Psoas muscle (tissue), 8 donors: Measurements from ENCODE around the gene TCL1A. TPM values are rescaled to one million over a fixed set of nuclear protein-coding genes. Genes with fewer than 3 reads are reported as not detected.
"Not testable (repeated sequence)": the region's sequence is repeated elsewhere in the genome, so short reads cannot be mapped to it uniquely, and the experiment has no call there.

ENCODE experiments used
- ATAC-seq, 4 donors: fragments of 200-7000 bp; cut with Tn5 transposase; one replicate each; pipeline ENCODE4 v1.9.1; 2020; ENCODE audit warnings: moderate library complexity in 3 of 4, mild to moderate bottlenecking in 2 of 4
- DNase-seq, 2 donors: peaks; one replicate each; pipeline ENCODE4 v3.0.0-alpha.2; 2020
- H3K27ac ChIP-seq: fragments of 200-600 bp; one replicate; pipeline ENCODE4 v1.8.0; 2022
- H3K27me3 ChIP-seq, 3 donors: fragments of 200-600 bp in 1 of 3; one replicate each; pipeline versions ENCODE4 v1.6.1 to v1.8.0; 2013 to 2022; ENCODE audit warnings: low read length in 2 of 3, mild to moderate bottlenecking in 2 of 3, moderate library complexity in 1 of 3; ENCODE audit not compliant: insufficient read depth in 3 of 3
- H3K36me3 ChIP-seq, 2 donors: fragments of 200-600 bp in 1 of 2; one replicate each; pipeline versions ENCODE4 v1.6.1 to v1.8.0; 2013 to 2022; ENCODE audit warnings: low read depth in 1 of 2, mild to moderate bottlenecking in 1 of 2, moderate library complexity in 1 of 2; ENCODE audit not compliant: insufficient read depth in 1 of 2
- H3K4me1 ChIP-seq: fragments of 200-600 bp; one replicate; pipeline ENCODE4 v1.8.0; 2022
- H3K4me3 ChIP-seq: fragments of 200-600 bp; one replicate; pipeline ENCODE4 v1.8.0; 2022; ENCODE audit warnings: mild to moderate bottlenecking
- H3K9me3 ChIP-seq: fragments of 200-600 bp; one replicate; pipeline ENCODE4 v1.8.0; 2022
- WGBS, 3 donors: extraction: QIAGEN DNeasy Blood & Tissue Kit; methylation state at CpG; one replicate each; pipeline versions ENCODE4 v1.1.6 to v1.1.7; 2013; 5-methylcytosine and 5-hydroxymethylcytosine counted together
- intact Hi-C, 2 donors: fragments of 100-400 bp; cut with DNase I; formaldehyde crosslinking; loops; one replicate each; pipeline versions ENCODE4 v1.11.0 to v1.14.2; 2022
- polyA plus RNA-seq, 3 donors: library from polyadenylated mRNA; stranded (reverse); fragments of 200-250 nt; gene quantifications; one replicate each; pipeline ENCODE4 v1.2.3, GENCODE V29; 2013
- total RNA-seq, 4 donors: library from RNA; stranded (reverse); fragmentation: NEBNext Ultra II Directional in 2 of 4; extraction: Animal tissue kit (Norgen Biotek cat#: 25700) in 2 of 4; gene quantifications; one replicate each; pipeline versions ENCODE4 v1.2.1 to v1.2.4, GENCODE V29; 2021 to 2023
- TF ChIP-seq, protein P1 (sequence below): fragments of 200-600 bp; IDR thresholded peaks from one replicate; pipeline ENCODE4 v1.8.0; 2022; ENCODE audit warnings: antibody characterized with exemption
- donor health status: healthy with polysubstance abuse.
- donor health status: DM: no; HTN: no; CAD: no; lungs with moderate emphysema.
- donor health status: Bipolar disorder and iron deficiency.
- donor health status: healthy.
- donor health status: DM: yes; HTN: yes; CAD: no.
- donor health status: DM: no; HTN: no; CAD: no.
- donor health status: DM: no; HTN: no; CAD: no.
- donor health status: DM: yes; HTN: yes; CAD: no.

Gene TCL1A
- total and polyA plus RNA-seq, 7 donors, result 0.05 to 0.48 (median 0.17) TPM; not detected in 4

GRCh38 chr14:95667249-95667693 lies 46.7 kb downstream of the TCL1A start:
- 5 to 15% (median 5%) methylated on average over 3 of the region's 3 CpGs for WGBS, 3 donors

DNA sequence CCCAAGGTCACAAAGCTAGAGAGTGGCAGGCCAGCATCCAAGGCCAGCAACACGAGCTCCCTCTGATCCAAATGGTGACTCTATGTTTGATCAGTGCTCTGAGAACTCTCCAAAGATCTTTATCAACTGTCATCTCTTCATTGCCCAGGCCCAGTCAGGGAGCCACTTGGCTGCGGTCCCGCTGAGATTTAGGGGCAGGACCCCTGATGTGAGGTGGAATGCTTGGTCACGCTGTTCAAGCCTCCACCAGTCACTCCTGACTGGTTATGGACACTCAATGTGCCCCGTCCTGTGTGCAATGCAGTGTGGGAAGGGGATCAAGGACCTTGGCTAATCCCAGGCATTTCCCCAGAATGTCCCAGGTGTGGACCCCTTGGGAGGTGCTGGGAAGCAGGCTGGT lies 47.5 kb downstream of the TCL1A start:
- H3K9me3 ChIP-seq, result no peaks in the 10 kb centered on the region
- DNase-seq (no peak), ATAC-seq (no peak)
- H3K27me3 ChIP-seq, result peaks cover 0 to 2% (median 2%) of the 10 kb centered on the region in 3 donors
- H3K4me3 ChIP-seq, result no peak overlapping the region
- 67 to 82% (median 76%) methylated on average over 5 of the region's 5 CpGs for WGBS, 3 donors
- H3K4me1 ChIP-seq, result no peaks in the 10 kb centered on the region
- TF ChIP-seq, protein P1, sequence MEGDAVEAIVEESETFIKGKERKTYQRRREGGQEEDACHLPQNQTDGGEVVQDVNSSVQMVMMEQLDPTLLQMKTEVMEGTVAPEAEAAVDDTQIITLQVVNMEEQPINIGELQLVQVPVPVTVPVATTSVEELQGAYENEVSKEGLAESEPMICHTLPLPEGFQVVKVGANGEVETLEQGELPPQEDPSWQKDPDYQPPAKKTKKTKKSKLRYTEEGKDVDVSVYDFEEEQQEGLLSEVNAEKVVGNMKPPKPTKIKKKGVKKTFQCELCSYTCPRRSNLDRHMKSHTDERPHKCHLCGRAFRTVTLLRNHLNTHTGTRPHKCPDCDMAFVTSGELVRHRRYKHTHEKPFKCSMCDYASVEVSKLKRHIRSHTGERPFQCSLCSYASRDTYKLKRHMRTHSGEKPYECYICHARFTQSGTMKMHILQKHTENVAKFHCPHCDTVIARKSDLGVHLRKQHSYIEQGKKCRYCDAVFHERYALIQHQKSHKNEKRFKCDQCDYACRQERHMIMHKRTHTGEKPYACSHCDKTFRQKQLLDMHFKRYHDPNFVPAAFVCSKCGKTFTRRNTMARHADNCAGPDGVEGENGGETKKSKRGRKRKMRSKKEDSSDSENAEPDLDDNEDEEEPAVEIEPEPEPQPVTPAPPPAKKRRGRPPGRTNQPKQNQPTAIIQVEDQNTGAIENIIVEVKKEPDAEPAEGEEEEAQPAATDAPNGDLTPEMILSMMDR, result no peak
- no peak overlapping the region for H3K27ac ChIP-seq
- intact Hi-C loops, result no loop called here
- H3K36me3 ChIP-seq, result no peaks in the 10 kb centered on the region

More at GRCh38 chr14:95667249-95667693, 46.7 kb downstream of the TCL1A start:
- Histone ChIP-seq H3K36me3 (no peaks in the 10 kb centered on the region), H3K4me1 (no peaks in the 10 kb centered on the region), H3K27ac (no peak overlapping the region), H3K9me3 (no peaks in the 10 kb centered on the region), H3K4me3 (no peak overlapping the region), H3K27me3 (peaks cover 0 to 2% (median 0%) of the 10 kb centered on the region in 3 donors)
- TF ChIP-seq, protein P1, result no peak
- intact Hi-C loops, result no loop called here
- DNase-seq, result no peak
- no peak for ATAC-seq

DNA sequence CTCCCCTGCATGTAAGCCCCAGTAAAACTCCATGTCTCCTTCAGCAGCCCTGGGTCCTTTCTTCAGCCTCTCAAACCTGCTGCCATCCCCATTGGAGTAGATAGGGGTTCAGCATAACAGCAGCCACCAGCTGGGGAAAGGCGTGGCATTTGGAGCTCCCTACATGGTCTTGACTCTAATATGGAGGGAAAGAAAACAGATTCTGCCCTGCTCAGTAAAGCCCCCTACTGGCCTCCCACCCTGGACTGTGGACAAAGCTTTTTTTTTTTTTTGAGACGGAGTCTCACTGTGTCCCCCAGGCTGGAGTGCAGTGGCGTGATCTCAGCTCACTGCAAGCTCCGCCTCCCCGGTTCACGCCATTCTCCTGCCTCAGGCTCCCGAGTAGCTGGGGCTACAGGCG lies 48.4 kb downstream of the TCL1A start:
- intact Hi-C loops, DNase-seq, H3K36me3 ChIP-seq, H3K4me3 ChIP-seq, ATAC-seq, H3K27me3 ChIP-seq, H3K27ac ChIP-seq, H3K9me3 ChIP-seq, H3K4me1 ChIP-seq: not testable (repeated sequence)
- WGBS, 3 donors, result 58 to 66% (median 59%) methylated on average over 7 to 8 of the region's 8 CpGs

GRCh38 chr14:95664546-95664945 lies 49.4 kb downstream of the TCL1A start:
- H3K4me3 ChIP-seq, result no peak overlapping the region
- no peak for ATAC-seq

GRCh38 chr14:95664066-95664465 lies 49.9 kb downstream of the TCL1A start:
- Histone ChIP-seq H3K4me1 (no peaks in the 10 kb centered on the region), H3K36me3 (no peaks in the 10 kb centered on the region), H3K9me3 (no peaks in the 10 kb centered on the region), H3K27ac (no peak overlapping the region), H3K27me3 (peaks cover 0 to 11% (median 5%) of the 10 kb centered on the region in 3 donors), H3K4me3 (no peak overlapping the region)
- intact Hi-C loops, result no loop called here
- ATAC-seq (no peak), DNase-seq (no peak)
- WGBS, 3 donors, result 63 to 76% (median 66%) methylated on average over 3 of the region's 3 CpGs
- TF ChIP-seq, protein P1, result no peak

More at GRCh38 chr14:95664546-95664945, 49.4 kb downstream of the TCL1A start:
- no peak for DNase-seq
- H3K4me1 ChIP-seq, result no peaks in the 10 kb centered on the region
- H3K27me3 ChIP-seq, result peaks cover 0 to 11% (median 4%) of the 10 kb centered on the region in 3 donors
- intact Hi-C loops, result no loop called here
- TF ChIP-seq, protein P1, result no peak
- H3K27ac ChIP-seq, result no peak overlapping the region
- no peaks in the 10 kb centered on the region for H3K36me3 ChIP-seq
- no peaks in the 10 kb centered on the region for H3K9me3 ChIP-seq
- 65 to 72% (median 65%) methylated on average over 8 of the region's 8 CpGs for WGBS, 3 donors
